H1 (cell line): Measurements from ENCODE around the gene BCL2L1. TPM values are rescaled to one million over a fixed set of nuclear protein-coding genes. Genes with fewer than 3 reads are reported as not detected.
"Not testable (repeated sequence)": the region's sequence is repeated elsewhere in the genome, so short reads cannot be mapped to it uniquely, and the experiment has no call there.

ENCODE experiments used
- CTCF ChIA-PET: fragments of 300-600 bp; sonication (Branson Sonifier 250); formaldehyde crosslinking; loops from one replicate; lab custom pipeline; 2021; ENCODE audit not compliant: partially characterized antibody; lab: Charles Lee
- POLR2A ChIA-PET: fragments of 300-600 bp; sonication (Branson Sonifier 250); formaldehyde crosslinking; loops from one replicate; lab custom pipeline; 2021; ENCODE audit warnings: inconsistent platforms; ENCODE audit not compliant: partially characterized antibody; lab: Charles Lee
- DNase-seq, 2 experiments: peaks; one replicate each; pipeline versions ENCODE4 v3.0.0 to v3.0.0-alpha.2; 2010 to 2022; ENCODE audit warnings: low spot score in 2 of 2, low read depth in 1 of 2, mixed read lengths in 1 of 2
- FAIRE-seq: peaks from 2 replicates; lab custom pipeline; 2011; peaks lifted over from hg19 to GRCh38; lab: Jason Lieb, UNC
- H2AFZ ChIP-seq: 2 replicates; pipeline ENCODE4 v1.8.1; 2012; ENCODE audit warnings: low read length, inconsistent platforms
- H2AK5ac ChIP-seq: 2 replicates; pipeline ENCODE4 v1.6.1; 2013; ENCODE audit warnings: low read depth, low read length
- H2BK120ac ChIP-seq: replicated peaks from 2 replicates; pipeline ENCODE3; 2013; ENCODE audit warnings: low read depth, low read length, inconsistent platforms
- H2BK12ac ChIP-seq: 2 replicates; pipeline ENCODE4 v1.6.1; 2013; ENCODE audit warnings: low read depth, low read length
- H2BK15ac ChIP-seq: 2 replicates; pipeline ENCODE4 v1.6.1; 2013; ENCODE audit warnings: low read length
- H2BK20ac ChIP-seq: 2 replicates; pipeline ENCODE4 v1.6.1; 2013; ENCODE audit warnings: low read length
- H2BK5ac ChIP-seq: 2 replicates; pipeline ENCODE4 v1.6.1; 2013; ENCODE audit warnings: low read depth, low read length
- H3K14ac ChIP-seq: 2 replicates; pipeline ENCODE4 v1.6.1; 2013; ENCODE audit warnings: inconsistent platforms; ENCODE audit not compliant: insufficient read length
- H3K18ac ChIP-seq: 2 replicates; pipeline ENCODE4 v1.6.1; 2013; ENCODE audit warnings: low read length; ENCODE audit errors: extremely low read depth
- H3K23ac ChIP-seq: 2 replicates; pipeline ENCODE4 v1.6.1; 2013; ENCODE audit warnings: inconsistent platforms; ENCODE audit not compliant: insufficient read length
- H3K23me2 ChIP-seq: 2 replicates; pipeline ENCODE4 v1.6.1; 2013; ENCODE audit warnings: low read depth, low read length
- H3K27ac ChIP-seq: 2 replicates; pipeline ENCODE4 v1.6.1; 2011; ENCODE audit warnings: low read depth, low read length, inconsistent platforms
- H3K27me3 ChIP-seq, 4 experiments: replicated peaks in 1 of 4; 1 replicate in 1 of 4; 2 replicates in 3 of 4; pipeline versions ENCODE4 v1.6.1 to v1.8.1; 2011 to 2013; ENCODE audit warnings: low read length in 3 of 4, mild to moderate bottlenecking in 3 of 4, inconsistent platforms in 2 of 4, mixed read lengths in 2 of 4, moderate library complexity in 1 of 4; ENCODE audit not compliant: control insufficient read depth in 3 of 4, insufficient read depth in 3 of 4; ENCODE audit errors: extremely low read depth in 1 of 4
- H3K36me3 ChIP-seq, 4 experiments: 2 replicates each; pipeline versions ENCODE4 v1.6.1 to v1.8.1; 2011 to 2013; ENCODE audit warnings: mild to moderate bottlenecking in 4 of 4, low read length in 3 of 4, moderate library complexity in 2 of 4, control low read depth in 1 of 4, inconsistent platforms in 1 of 4; ENCODE audit not compliant: insufficient read depth in 4 of 4, control insufficient read depth in 2 of 4
- H3K4ac ChIP-seq: replicated peaks from 2 replicates; pipeline ENCODE3; 2013; ENCODE audit warnings: low read length, low read depth, mixed read lengths, inconsistent platforms; ENCODE audit not compliant: insufficient read length
- H3K4me1 ChIP-seq, 4 experiments: replicated peaks in 1 of 4; 1 replicate in 1 of 4; 2 replicates in 3 of 4; pipeline versions ENCODE4 v1.6.1 to v1.8.1; 2011 to 2013; ENCODE audit warnings: low read length in 3 of 4, inconsistent platforms in 2 of 4, mixed read lengths in 1 of 4; ENCODE audit not compliant: insufficient read depth in 4 of 4, control insufficient read depth in 3 of 4
- H3K4me2 ChIP-seq, 2 experiments: 2 replicates each; pipeline versions ENCODE4 v1.6.1 to v1.8.1; 2011 to 2013; ENCODE audit warnings: low read depth in 2 of 2, low read length in 2 of 2, control low read depth in 1 of 2, inconsistent platforms in 1 of 2, mild to moderate bottlenecking in 1 of 2; ENCODE audit not compliant: insufficient read depth in 1 of 2
- H3K4me3 ChIP-seq, 4 experiments: fragments of 200-600, 300-600 bp in 1 of 4; sonication (generic), shearing (Covaris generic), sonication (Bioruptor Twin) in 1 of 4; 2 replicates each; pipeline versions ENCODE4 v1.5.1 to v1.8.1; 2011 to 2016; ENCODE audit warnings: low read length in 4 of 4, low read depth in 3 of 4, control low read depth in 2 of 4, inconsistent platforms in 2 of 4, mild to moderate bottlenecking in 2 of 4, mixed read lengths in 1 of 4, moderate library complexity in 1 of 4; ENCODE audit not compliant: insufficient read depth in 2 of 4; ENCODE audit errors: extremely low read depth in 1 of 4
- H3K56ac ChIP-seq: replicated peaks from 2 replicates; pipeline ENCODE3; 2013; ENCODE audit warnings: low read depth, mild to moderate bottlenecking, mixed read lengths, low read length, inconsistent platforms; ENCODE audit not compliant: insufficient read length
- H3K79me1 ChIP-seq: 2 replicates; pipeline ENCODE4 v1.6.1; 2013; ENCODE audit warnings: low read depth, low read length, control low read depth
- H3K79me2 ChIP-seq, 2 experiments: 2 replicates each; pipeline versions ENCODE4 v1.6.1 to v1.8.1; 2012 to 2013; ENCODE audit warnings: low read length in 2 of 2, mild to moderate bottlenecking in 2 of 2, inconsistent platforms in 1 of 2; ENCODE audit not compliant: insufficient read depth in 2 of 2, control insufficient read depth in 1 of 2
- H3K9ac ChIP-seq, 4 experiments: replicated peaks in 1 of 4; 1 replicate in 1 of 4; 2 replicates in 3 of 4; pipeline versions ENCODE4 v1.6.1 to v1.8.1; 2011 to 2013; ENCODE audit warnings: low read depth in 3 of 4, low read length in 3 of 4, control low read depth in 2 of 4, mild to moderate bottlenecking in 2 of 4, moderate library complexity in 2 of 4, inconsistent platforms in 1 of 4; ENCODE audit errors: extremely low read depth in 1 of 4
- H3K9me3 ChIP-seq, 2 experiments: 2 replicates each; pipeline versions ENCODE4 v1.6.1 to v1.8.1; 2012 to 2013; ENCODE audit warnings: mild to moderate bottlenecking in 2 of 2, moderate library complexity in 2 of 2, control low read depth in 1 of 2, inconsistent platforms in 1 of 2, low read depth in 1 of 2, low read length in 1 of 2, mixed read lengths in 1 of 2; ENCODE audit not compliant: insufficient read depth in 2 of 2
- H4K20me1 ChIP-seq, 2 experiments: replicated peaks in 1 of 2; 2 replicates each; pipeline versions ENCODE3 to v1.8.1; 2011 to 2013; ENCODE audit warnings: inconsistent platforms in 2 of 2, low read length in 2 of 2, mild to moderate bottlenecking in 1 of 2; ENCODE audit not compliant: insufficient read depth in 2 of 2, control insufficient read depth in 1 of 2
- H4K5ac ChIP-seq: 2 replicates; pipeline ENCODE4 v1.6.1; 2013; ENCODE audit warnings: low read length, low read depth, mixed read lengths, inconsistent platforms; ENCODE audit not compliant: insufficient read length
- H4K8ac ChIP-seq: 2 replicates; pipeline ENCODE4 v1.8.0; 2013; ENCODE audit warnings: mild to moderate bottlenecking, moderate library complexity, low read length, inconsistent platforms; ENCODE audit not compliant: insufficient read depth; ENCODE audit errors: extremely low read depth
- H4K91ac ChIP-seq: replicated peaks from 2 replicates; pipeline ENCODE3; 2013; ENCODE audit warnings: low read length, mixed read lengths, inconsistent platforms; ENCODE audit not compliant: insufficient read length
- WGBS, 2 experiments: shearing (Covaris generic) in 1 of 2; methylation state at CpG; one replicate each; pipeline versions ENCODE4 v1.1.6 to v1.1.7; 2013 to 2015; ENCODE audit warnings: low lambda C conversion rate in 2 of 2, mixed read lengths in 2 of 2, inconsistent platforms in 1 of 2, low coverage in 1 of 2, missing lambda C conversion rate in 1 of 2; ENCODE audit not compliant: insufficient replicate concordance in 2 of 2, insufficient coverage in 1 of 2, insufficient read length in 1 of 2; ENCODE audit errors: extremely low coverage in 1 of 2, missing lambda C conversion rate in 1 of 2; 5-methylcytosine and 5-hydroxymethylcytosine counted together
- polyA plus RNA-seq, 7 experiments: library from polyadenylated mRNA; depleted of rRNA in 3 of 7; stranded (reverse) in 5 of 7; unstranded in 2 of 7; fragments of >200 nt in 5 of 7; fragments of 200-250 nt in 2 of 7; gene quantifications; 1 replicate in 5 of 7; 2 replicates in 1 of 7; 4 replicates in 1 of 7; pipeline versions ENCODE4 v1.2.1 to v1.2.3, GENCODE V29; 2011 to 2013; ENCODE audit warnings: missing spikeins in 2 of 7, mixed read lengths in 2 of 7
- total RNA-seq: library from RNA; stranded (reverse); fragmentation: NEBNext Ultra II Directional; extraction: Animal tissue kit (Norgen Biotek cat#: 25700); gene quantifications from 2 replicates; pipeline ENCODE4 v1.2.1, GENCODE V29; 2021

BCL2L1 gene
- total and polyA plus RNA-seq, 2 of the 8 experiments (the other 6 are each of a cell fraction or from before 2014, with no cell fraction given): 64.9 to 66.1 TPM

DNA sequence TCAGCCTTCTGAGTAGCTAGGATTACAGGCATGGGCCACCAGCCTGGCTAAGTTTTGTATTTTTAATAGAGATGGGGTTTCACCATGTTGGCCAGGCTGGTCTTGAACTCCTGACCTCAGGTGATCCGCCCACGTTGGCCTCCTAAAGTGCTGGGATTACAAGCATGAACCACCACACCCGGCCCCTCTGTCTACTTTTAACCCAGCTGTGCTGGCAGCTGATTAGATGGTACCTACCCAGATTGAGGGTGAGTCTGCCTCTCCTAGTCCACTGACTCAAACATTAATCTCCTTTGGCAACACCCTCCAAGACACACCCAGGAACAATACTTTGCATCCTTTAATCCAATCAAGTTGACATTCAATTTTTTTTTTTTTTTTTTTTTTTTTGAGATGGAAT is 74.6 kb downstream of the BCL2L1 start:
- ChIA-PET POLR2A (interaction anchor here (0.7 to 1.1 kb wide), 4 partner anchors 13 to 78 kb away, joined by 3 read pairs; no protein-coding TSS in a partner anchor), CTCF (interaction anchor here (0.6 to 7.1 kb wide), 9 partner anchors 13 to 135 kb away, joined by 3 to 51 read pairs (median 4); no protein-coding TSS in a partner anchor)
- H2BK5ac ChIP-seq, H3K23ac ChIP-seq, H2BK15ac ChIP-seq, H3K4ac ChIP-seq, H2AFZ ChIP-seq, H4K20me1 ChIP-seq, H3K18ac ChIP-seq, H3K36me3 ChIP-seq, H4K91ac ChIP-seq, H3K27me3 ChIP-seq, H4K5ac ChIP-seq, H3K9me3 ChIP-seq, H3K23me2 ChIP-seq, H3K14ac ChIP-seq, H4K8ac ChIP-seq, H2BK12ac ChIP-seq, H3K79me2 ChIP-seq, H3K56ac ChIP-seq, DNase-seq, H3K9ac ChIP-seq, H3K79me1 ChIP-seq, H3K4me3 ChIP-seq, H2BK120ac ChIP-seq, H3K4me2 ChIP-seq, FAIRE-seq, H2AK5ac ChIP-seq, H3K27ac ChIP-seq, H2BK20ac ChIP-seq, H3K4me1 ChIP-seq: not testable (repeated sequence)
- WGBS, 2 experiments: 85% methylated on average over 3 of the region's 3 CpGs; no CpG with 5 or more reads in 1 of the 2 experiments
